ENCODE measurements around the gene TMPRSS7. TPM values are rescaled to one million over a fixed set of nuclear protein-coding genes. Genes with fewer than 3 reads are reported as not detected.

The TMPRSS7 gene
- total and polyA plus RNA-seq, 2 of the 8 experiments (the other 6 are each of a cell fraction or from before 2014, with no cell fraction given) = not detected

DNA sequence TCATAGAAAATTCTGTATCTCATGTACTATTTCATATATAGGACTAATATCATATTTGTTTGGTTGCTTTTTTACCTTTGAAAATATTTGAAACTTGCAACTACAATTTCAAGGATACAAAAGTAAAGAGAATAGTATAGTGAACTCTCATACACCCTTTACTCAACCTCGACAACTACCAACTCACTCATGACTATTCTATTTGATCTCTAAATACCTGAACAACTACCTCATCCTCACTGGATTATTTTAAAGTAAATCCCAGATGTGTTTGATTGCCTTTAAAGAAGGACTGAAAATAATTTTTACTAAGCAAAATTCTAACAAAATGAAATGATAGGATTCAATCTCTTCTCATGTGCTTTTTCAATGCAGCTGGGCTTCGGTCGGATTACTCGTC is 12.1 kb downstream of the TMPRSS7 start:
- Histone ChIP-seq H4K8ac (ENCODE audit: extremely low read depth, insufficient read depth, low read length) (no peak overlapping the region), H2BK5ac (ENCODE audit: low read depth, low read length) (no peak overlapping the region), H3K23ac (ENCODE audit: insufficient read length) (no peak overlapping the region), H3K4ac (replicated peaks; ENCODE audit: insufficient read length, low read depth, low read length) (no peak overlapping the region), H3K56ac (replicated peaks; ENCODE audit: insufficient read length, low read depth, low read length) (no peak overlapping the region), H3K4me3 (ENCODE audit: extremely low read depth in 1 of 4, insufficient read depth in 2 of 4, low read depth in 3 of 4, low read length in 4 of 4) (no peak overlapping the region), H3K79me1 (ENCODE audit: low read depth, low read length) (no peaks in the 10 kb centered on the region), H3K9me3 (ENCODE audit: insufficient read depth in 2 of 2, low read depth in 1 of 2, low read length in 1 of 2) (no peaks in the 10 kb centered on the region), H3K4me2 (ENCODE audit: insufficient read depth in 1 of 2, low read depth in 2 of 2, low read length in 2 of 2) (no peak overlapping the region), H3K14ac (ENCODE audit: insufficient read length) (no peak overlapping the region), H3K4me1 (replicated peaks in 1 of 4; ENCODE audit: control insufficient read depth in 3 of 4, insufficient read depth in 4 of 4, low read length in 3 of 4) (peaks cover 0 to 7% (median 3%) of the 10 kb centered on the region in 4 experiments; a peak in 2 of 7 replicates), H3K18ac (ENCODE audit: extremely low read depth, low read length) (no peak overlapping the region), H2BK12ac (ENCODE audit: low read depth, low read length) (no peak overlapping the region), H2BK15ac (ENCODE audit: low read length) (no peak overlapping the region), H4K91ac (replicated peaks; ENCODE audit: insufficient read length, low read length) (no peak overlapping the region), H2BK20ac (ENCODE audit: low read length) (no peak overlapping the region), H3K36me3 (ENCODE audit: control insufficient read depth in 2 of 4, insufficient read depth in 4 of 4, low read length in 3 of 4) (no peaks in the 10 kb centered on the region), H3K23me2 (ENCODE audit: low read depth, low read length) (no peaks in the 10 kb centered on the region), H3K79me2 (ENCODE audit: control insufficient read depth in 1 of 2, insufficient read depth in 2 of 2, low read length in 2 of 2) (no peaks in the 10 kb centered on the region), H4K5ac (ENCODE audit: insufficient read length, low read depth, low read length) (no peak overlapping the region), H4K20me1 (replicated peaks in 1 of 2; ENCODE audit: control insufficient read depth in 1 of 2, insufficient read depth in 2 of 2, low read length in 2 of 2) (no peaks in the 10 kb centered on the region), H2AFZ (ENCODE audit: low read length) (no peak overlapping the region), H3K9ac (replicated peaks in 1 of 4; ENCODE audit: extremely low read depth in 1 of 4, low read depth in 3 of 4, low read length in 3 of 4) (no peak overlapping the region), H2AK5ac (ENCODE audit: low read depth, low read length) (no peak overlapping the region), H3K27ac (ENCODE audit: low read depth, low read length) (no peak overlapping the region), H3K27me3 (replicated peaks in 1 of 4; ENCODE audit: control insufficient read depth in 3 of 4, extremely low read depth in 1 of 4, insufficient read depth in 3 of 4, low read length in 3 of 4) (no peaks in the 10 kb centered on the region), H2BK120ac (replicated peaks; ENCODE audit: low read depth, low read length) (no peak overlapping the region)
- 69 to 100% methylated on average over 1 to 4 of the region's 4 CpGs for WGBS, 2 experiments (ENCODE audit: extremely low coverage in 1 of 2, insufficient coverage in 1 of 2, insufficient read length in 1 of 2, insufficient replicate concordance in 2 of 2, low coverage in 1 of 2, low lambda C conversion rate in 2 of 2, missing lambda C conversion rate in 1 of 2)
- ChIA-PET CTCF (ENCODE audit: partially characterized antibody) (interaction anchor here (0.6 to 1.3 kb wide), 4 partner anchors 35 to 68 kb away, joined by 3 read pairs; partner anchors contain the start of gene ABHD10), POLR2A (ENCODE audit: partially characterized antibody) (no interaction called here)
- TF ChIP-seq TCF12 (IDR thresholded peaks at IDR 0.05; ENCODE audit: low read depth, low read length) (no peak), HDAC2 (IDR thresholded peaks at IDR 0.05; ENCODE audit: borderline replicate concordance in 1 of 2, low read depth in 2 of 2, low read length in 2 of 2) (no peak), EZH2 (IDR thresholded peaks at IDR 0.05; ENCODE audit: low read depth, low read length, severe bottlenecking) (no peak), TAF7 (optimal IDR thresholded peaks at IDR 0.05; ENCODE audit: borderline replicate concordance, low read depth, low read length) (no peak), SIRT6 (IDR thresholded peaks at IDR 0.05; ENCODE audit: low read length) (no peak), BACH1 (IDR thresholded peaks at IDR 0.05; ENCODE audit: low read length) (no peak), TEAD4 (IDR thresholded peaks at IDR 0.05; ENCODE audit: low read depth, low read length) (no peak), CBX5 (IDR thresholded peaks at IDR 0.05; ENCODE audit: low read depth, low read length) (no peak), ASH2L (IDR thresholded peaks at IDR 0.05; ENCODE audit: low read length) (no peak)
- TF ChIP-seq, protein P1, sequence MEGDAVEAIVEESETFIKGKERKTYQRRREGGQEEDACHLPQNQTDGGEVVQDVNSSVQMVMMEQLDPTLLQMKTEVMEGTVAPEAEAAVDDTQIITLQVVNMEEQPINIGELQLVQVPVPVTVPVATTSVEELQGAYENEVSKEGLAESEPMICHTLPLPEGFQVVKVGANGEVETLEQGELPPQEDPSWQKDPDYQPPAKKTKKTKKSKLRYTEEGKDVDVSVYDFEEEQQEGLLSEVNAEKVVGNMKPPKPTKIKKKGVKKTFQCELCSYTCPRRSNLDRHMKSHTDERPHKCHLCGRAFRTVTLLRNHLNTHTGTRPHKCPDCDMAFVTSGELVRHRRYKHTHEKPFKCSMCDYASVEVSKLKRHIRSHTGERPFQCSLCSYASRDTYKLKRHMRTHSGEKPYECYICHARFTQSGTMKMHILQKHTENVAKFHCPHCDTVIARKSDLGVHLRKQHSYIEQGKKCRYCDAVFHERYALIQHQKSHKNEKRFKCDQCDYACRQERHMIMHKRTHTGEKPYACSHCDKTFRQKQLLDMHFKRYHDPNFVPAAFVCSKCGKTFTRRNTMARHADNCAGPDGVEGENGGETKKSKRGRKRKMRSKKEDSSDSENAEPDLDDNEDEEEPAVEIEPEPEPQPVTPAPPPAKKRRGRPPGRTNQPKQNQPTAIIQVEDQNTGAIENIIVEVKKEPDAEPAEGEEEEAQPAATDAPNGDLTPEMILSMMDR (IDR thresholded peaks at IDR 0.05; ENCODE audit: control extremely low read depth in 1 of 3, insufficient read depth in 1 of 3, low read depth in 1 of 3, low read length in 3 of 3) = no peak
- no peak for FAIRE-seq
- DNase-seq (ENCODE audit: low read depth in 1 of 2, low spot score in 2 of 2) = no peak
